GM18867 (cell line): ENCODE results near the gene MAP4K3.

Source experiments
- ATAC-seq: cut with Tn5 transposase; IDR thresholded peaks from one replicate; pipeline ENCODE4 v1.9.1; 2021; ENCODE audit warnings: mild to moderate bottlenecking, moderate library complexity; ENCODE audit not compliant: unreplicated experiment

MAP4K3 gene

GRCh38 chr2:39447266-39448168, 10.4 kb upstream of the MAP4K3 start:
- ATAC-seq: no peak

- ATAC-seq: no peak
These were observed 8.8 kb upstream of the MAP4K3 start for GRCh38 chr2:39445934-39446333.

GRCh38 chr2:39443009-39443408, 5.9 kb upstream of the MAP4K3 start:
- no peak for ATAC-seq

- ATAC-seq: peak; percentile 59
These were observed 624 bp upstream of the MAP4K3 start for GRCh38 chr2:39437522-39438296.

- ATAC-seq: peak; percentile 1
These were observed 1.1 kb downstream of the MAP4K3 start for GRCh38 chr2:39435741-39436591.

GRCh38 chr2:39435234-39435633, 1.9 kb downstream of the MAP4K3 start:
- ATAC-seq: no peak

- no peak for ATAC-seq
These were observed 2.7 kb downstream of the MAP4K3 start for GRCh38 chr2:39434233-39434897.

- no peak for ATAC-seq
These were observed 3.4 kb downstream of the MAP4K3 start for GRCh38 chr2:39433586-39434195.

GRCh38 chr2:39432701-39433100, 4.4 kb downstream of the MAP4K3 start:
- ATAC-seq: no peak

- no peak for ATAC-seq
These were observed 5.3 kb downstream of the MAP4K3 start for GRCh38 chr2:39431592-39432316.

- no peak for ATAC-seq
These were observed 7.3 kb downstream of the MAP4K3 start for GRCh38 chr2:39429746-39430145.

GRCh38 chr2:39424951-39425350, 12.1 kb downstream of the MAP4K3 start:
- no peak for ATAC-seq

- ATAC-seq: no peak
These were observed 14.4 kb downstream of the MAP4K3 start for GRCh38 chr2:39422700-39423099.

GRCh38 chr2:39421354-39421753, 15.7 kb downstream of the MAP4K3 start:
- no peak for ATAC-seq

GRCh38 chr2:39419282-39420223, 17.5 kb downstream of the MAP4K3 start:
- no peak for ATAC-seq

GRCh38 chr2:39418491-39418890, 18.6 kb downstream of the MAP4K3 start:
- no peak for ATAC-seq

GRCh38 chr2:39416140-39416539, 20.9 kb downstream of the MAP4K3 start:
- ATAC-seq: no peak

GRCh38 chr2:39413063-39413737, 23.9 kb downstream of the MAP4K3 start:
- no peak for ATAC-seq
